Suprapubic skin (tissue), 4 donors: ENCODE measurements around the gene ACOD1.

Experiments used
- EP300 ChIP-seq: sonication (generic); formaldehyde crosslinking; IDR thresholded peaks from one replicate; pipeline ENCODE4 v1.6.1; 2017; ENCODE audit warnings: antibody characterized with exemption
- POLR2A ChIP-seq, 2 donors: fragments of 450-650 bp; IDR thresholded peaks; one replicate each; pipeline ENCODE4 v1.6.1; 2017; ENCODE audit warnings: antibody characterized with exemption in 2 of 2, mild to moderate bottlenecking in 2 of 2, moderate library complexity in 2 of 2
- POLR2AphosphoS5 ChIP-seq, 3 donors: sonication (generic); formaldehyde crosslinking; IDR thresholded peaks; one replicate each; pipeline ENCODE4 v1.6.1; 2017; ENCODE audit warnings: antibody characterized with exemption in 3 of 3
- TF ChIP-seq, protein P1 (sequence below), 2 donors: fragments of 200-600 bp in 1 of 2; fragments of 450-650 bp in 1 of 2; sonication (generic) in 1 of 2; IDR thresholded peaks; one replicate each; pipeline ENCODE4 v1.5.1; 2016 to 2019; ENCODE audit warnings: antibody characterized with exemption in 2 of 2, mild to moderate bottlenecking in 1 of 2, moderate library complexity in 1 of 2

- TF ChIP-seq, protein P1, sequence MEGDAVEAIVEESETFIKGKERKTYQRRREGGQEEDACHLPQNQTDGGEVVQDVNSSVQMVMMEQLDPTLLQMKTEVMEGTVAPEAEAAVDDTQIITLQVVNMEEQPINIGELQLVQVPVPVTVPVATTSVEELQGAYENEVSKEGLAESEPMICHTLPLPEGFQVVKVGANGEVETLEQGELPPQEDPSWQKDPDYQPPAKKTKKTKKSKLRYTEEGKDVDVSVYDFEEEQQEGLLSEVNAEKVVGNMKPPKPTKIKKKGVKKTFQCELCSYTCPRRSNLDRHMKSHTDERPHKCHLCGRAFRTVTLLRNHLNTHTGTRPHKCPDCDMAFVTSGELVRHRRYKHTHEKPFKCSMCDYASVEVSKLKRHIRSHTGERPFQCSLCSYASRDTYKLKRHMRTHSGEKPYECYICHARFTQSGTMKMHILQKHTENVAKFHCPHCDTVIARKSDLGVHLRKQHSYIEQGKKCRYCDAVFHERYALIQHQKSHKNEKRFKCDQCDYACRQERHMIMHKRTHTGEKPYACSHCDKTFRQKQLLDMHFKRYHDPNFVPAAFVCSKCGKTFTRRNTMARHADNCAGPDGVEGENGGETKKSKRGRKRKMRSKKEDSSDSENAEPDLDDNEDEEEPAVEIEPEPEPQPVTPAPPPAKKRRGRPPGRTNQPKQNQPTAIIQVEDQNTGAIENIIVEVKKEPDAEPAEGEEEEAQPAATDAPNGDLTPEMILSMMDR (IDR thresholded peaks at IDR 0.05), result peak; percentile 97 to 98
- TF ChIP-seq POLR2A (IDR thresholded peaks at IDR 0.05) (no peak), POLR2AphosphoS5 (IDR thresholded peaks at IDR 0.05) (no peak), EP300 (no peak)
Measured at GRCh38 chr13:76903544-76904162, 44.7 kb upstream of the ACOD1 start.
